ENCODE measurements around the gene PVALB.

PVALB gene

GRCh38 chr22:36771356-36772063 is 45.3 kb downstream of the PVALB start:
- DNase-seq: no peak

GRCh38 chr22:36770513-36771231 is 46.2 kb downstream of the PVALB start:
- DNase-seq: peak; percentile 10 to 18

- no peak for DNase-seq
Measured at GRCh38 chr22:36769541-36770512, 47.0 kb downstream of the PVALB start.

- DNase-seq: no peak
Measured at GRCh38 chr22:36768616-36769015, 48.2 kb downstream of the PVALB start.

- no peak for DNase-seq
Measured at GRCh38 chr22:36768141-36768540, 48.7 kb downstream of the PVALB start.

- no peak for DNase-seq
Measured at GRCh38 chr22:36767035-36767775, 49.6 kb downstream of the PVALB start.

GRCh38 chr22:36765943-36766450 is 50.8 kb downstream of the PVALB start:
- DNase-seq: no peak

- no peak for DNase-seq
Measured at GRCh38 chr22:36765131-36765942, 51.5 kb downstream of the PVALB start.

GRCh38 chr22:36764641-36765040 is 52.2 kb downstream of the PVALB start:
- no peak for DNase-seq

GRCh38 chr22:36764060-36764459 is 52.8 kb downstream of the PVALB start:
- DNase-seq: no peak

- DNase-seq: no peak
Measured at GRCh38 chr22:36763576-36763975, 53.3 kb downstream of the PVALB start.

GRCh38 chr22:36762687-36763260 is 54.1 kb downstream of the PVALB start:
- DNase-seq: no peak

GRCh38 chr22:36761553-36762240 is 55.1 kb downstream of the PVALB start:
- no peak for DNase-seq

- no peak for DNase-seq
Measured at GRCh38 chr22:36760786-36761185, 56.0 kb downstream of the PVALB start.

GRCh38 chr22:36759481-36760159 is 57.2 kb downstream of the PVALB start:
- no peak for DNase-seq

GRCh38 chr22:36758792-36759271 is 58.0 kb downstream of the PVALB start:
- DNase-seq: no peak

- peak; percentile 70 to 81 for DNase-seq
Measured at GRCh38 chr22:36757668-36758211, 59.1 kb downstream of the PVALB start.

GRCh38 chr22:36756746-36757655 is 59.8 kb downstream of the PVALB start:
- no peak for DNase-seq
